GM12878 (cell line): Measurements from ENCODE around the gene SLFN11.
"Not testable (repeated sequence)": the region's sequence is repeated elsewhere in the genome, so short reads cannot be mapped to it uniquely, and the experiment has no call there.

Experiments
- CREB1 ChIP-seq: IDR thresholded peaks from 2 replicates; pipeline ENCODE4 v1.6.1; 2012; ENCODE audit warnings: low read depth, mild to moderate bottlenecking, inconsistent platforms
- EGR1 ChIP-seq, 2 experiments: IDR thresholded peaks; 1 replicate in 1 of 2; 2 replicates in 1 of 2; pipeline ENCODE4 v1.6.1; 2011 to 2012; ENCODE audit warnings: low read depth in 2 of 2, low read length in 2 of 2, borderline replicate concordance in 1 of 2, mild to moderate bottlenecking in 1 of 2, moderate library complexity in 1 of 2
- MAX ChIP-seq: IDR thresholded peaks from 2 replicates; pipeline ENCODE4 v1.6.1; 2012; ENCODE audit warnings: low read depth, low read length, improper control_type of control experiment
- MXI1 ChIP-seq: fragments of 150-350 bp; IDR thresholded peaks from 2 replicates; pipeline ENCODE4 v1.6.1; 2011; ENCODE audit warnings: low read depth, mild to moderate bottlenecking, inconsistent platforms, low read length, improper control_type of control experiment
- RFX5 ChIP-seq: IDR thresholded peaks from 2 replicates; pipeline ENCODE4 v1.6.1; 2011; ENCODE audit warnings: low read depth, low read length, improper control_type of control experiment
- SIN3A ChIP-seq: IDR thresholded peaks from 2 replicates; pipeline ENCODE4 v1.6.1; 2012; ENCODE audit warnings: low read depth, low read length, improper control_type of control experiment
- SIX5 ChIP-seq: IDR thresholded peaks from 2 replicates; pipeline ENCODE4 v1.6.1; 2011; ENCODE audit warnings: mild to moderate bottlenecking, low read depth, low read length, moderate library complexity; ENCODE audit not compliant: severe bottlenecking
- TAF1 ChIP-seq: IDR thresholded peaks from 2 replicates; pipeline ENCODE4 v1.6.1; 2011; ENCODE audit warnings: mild to moderate bottlenecking, low read depth, low read length, borderline replicate concordance
- YY1 ChIP-seq: IDR thresholded peaks from 2 replicates; pipeline ENCODE4 v1.6.1; 2011; ENCODE audit warnings: low read depth, mild to moderate bottlenecking, low read length
- ZBTB40 ChIP-seq: fragments of 450-650 bp; IDR thresholded peaks from 2 replicates; pipeline ENCODE4 v1.6.1; 2016; ENCODE audit warnings: mild to moderate bottlenecking, moderate library complexity, borderline replicate concordance
- ZNF274 ChIP-seq: IDR thresholded peaks from one replicate; pipeline ENCODE4 v1.8.0; 2011; ENCODE audit not compliant: insufficient read length, insufficient read depth
- ZNF384 ChIP-seq: IDR thresholded peaks from 2 replicates; pipeline ENCODE4 v1.6.1; 2012; ENCODE audit warnings: low read depth, mild to moderate bottlenecking, low read length, improper control_type of control experiment, borderline replicate concordance
- TF ChIP-seq, protein P1 (sequence below), 3 experiments: IDR thresholded peaks in 2 of 3; conservative IDR thresholded peaks in 1 of 3; 2 replicates each; pipeline ENCODE4 v1.5.1; 2011; ENCODE audit warnings: low read depth in 3 of 3, low read length in 3 of 3, mild to moderate bottlenecking in 3 of 3, control low read depth in 2 of 3, moderate library complexity in 2 of 3, inconsistent platforms in 1 of 3, mixed read lengths in 1 of 3; ENCODE audit not compliant: control insufficient read depth in 2 of 3, insufficient read depth in 1 of 3; ENCODE audit errors: extremely low read depth in 1 of 3

DNA sequence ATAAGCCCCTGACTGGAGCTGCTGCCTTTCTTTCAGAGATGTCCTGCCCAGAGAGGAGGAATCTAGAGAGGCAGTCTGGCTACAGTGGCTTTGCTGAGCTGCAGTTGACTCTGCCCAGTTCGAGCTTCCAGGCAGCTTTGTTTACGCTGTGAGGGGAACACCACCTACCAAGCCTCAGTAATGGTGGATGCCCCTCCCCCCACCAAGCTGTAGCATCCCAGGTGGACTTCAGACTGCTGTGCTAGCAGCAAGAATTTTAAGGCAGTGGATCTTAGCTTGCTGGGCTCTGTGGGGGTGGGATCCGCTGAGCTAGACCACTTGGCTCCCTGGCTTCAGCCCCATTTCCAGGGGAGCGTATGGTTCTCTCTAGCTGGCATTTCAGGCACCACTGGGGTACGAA is 39.8 kb downstream of the SLFN11 start:
- not testable (repeated sequence) for TF ChIP-seq ZBTB40; RFX5; SIX5; TAF1; CREB1; EGR1 (IDR thresholded peaks at IDR 0.05; ENCODE audit: borderline replicate concordance in 1 of 2, low read depth in 2 of 2, low read length in 2 of 2); ZNF274; MXI1; ZNF384; SIN3A; MAX; YY1
- TF ChIP-seq, protein P1, sequence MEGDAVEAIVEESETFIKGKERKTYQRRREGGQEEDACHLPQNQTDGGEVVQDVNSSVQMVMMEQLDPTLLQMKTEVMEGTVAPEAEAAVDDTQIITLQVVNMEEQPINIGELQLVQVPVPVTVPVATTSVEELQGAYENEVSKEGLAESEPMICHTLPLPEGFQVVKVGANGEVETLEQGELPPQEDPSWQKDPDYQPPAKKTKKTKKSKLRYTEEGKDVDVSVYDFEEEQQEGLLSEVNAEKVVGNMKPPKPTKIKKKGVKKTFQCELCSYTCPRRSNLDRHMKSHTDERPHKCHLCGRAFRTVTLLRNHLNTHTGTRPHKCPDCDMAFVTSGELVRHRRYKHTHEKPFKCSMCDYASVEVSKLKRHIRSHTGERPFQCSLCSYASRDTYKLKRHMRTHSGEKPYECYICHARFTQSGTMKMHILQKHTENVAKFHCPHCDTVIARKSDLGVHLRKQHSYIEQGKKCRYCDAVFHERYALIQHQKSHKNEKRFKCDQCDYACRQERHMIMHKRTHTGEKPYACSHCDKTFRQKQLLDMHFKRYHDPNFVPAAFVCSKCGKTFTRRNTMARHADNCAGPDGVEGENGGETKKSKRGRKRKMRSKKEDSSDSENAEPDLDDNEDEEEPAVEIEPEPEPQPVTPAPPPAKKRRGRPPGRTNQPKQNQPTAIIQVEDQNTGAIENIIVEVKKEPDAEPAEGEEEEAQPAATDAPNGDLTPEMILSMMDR (IDR thresholded peaks at IDR 0.05 in 2 of 3, conservative IDR thresholded peaks at IDR 0.05 in 1 of 3; ENCODE audit: control insufficient read depth in 2 of 3, extremely low read depth in 1 of 3, insufficient read depth in 1 of 3, low read depth in 3 of 3, low read length in 3 of 3), result not testable (repeated sequence)
